LNCAP (cell line): ENCODE results near the gene PRSS12.
A peak's percentile ranks its signal among the peaks of the same experiment; 100 is the strongest.

Source experiments
- TF ChIP-seq, protein P1 (sequence below): fragments of 450-650 bp; IDR thresholded peaks from 2 replicates; pipeline ENCODE4 v1.5.1; 2017; ENCODE audit warnings: mild to moderate bottlenecking

PRSS12 gene

DNA sequence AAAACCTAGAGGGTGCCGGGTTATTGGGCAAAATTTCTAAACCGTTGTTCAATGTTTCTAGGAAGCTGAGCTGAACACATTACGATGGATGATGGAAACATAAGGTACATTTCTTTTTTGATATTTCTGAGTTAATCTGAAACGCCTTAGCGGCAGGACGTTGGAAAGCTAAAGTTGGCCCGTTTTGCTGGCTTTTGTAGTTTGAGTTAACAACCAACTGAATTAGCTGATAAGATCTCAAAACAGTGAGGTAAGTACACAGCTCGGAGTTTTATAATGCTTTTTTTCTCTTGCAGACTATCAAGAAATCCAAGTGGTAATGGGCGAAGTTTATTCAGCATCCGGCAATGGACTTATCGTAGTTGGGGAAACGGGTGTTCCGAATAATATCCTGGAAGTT lies 73.5 kb downstream of the PRSS12 start:
- TF ChIP-seq, protein P1, sequence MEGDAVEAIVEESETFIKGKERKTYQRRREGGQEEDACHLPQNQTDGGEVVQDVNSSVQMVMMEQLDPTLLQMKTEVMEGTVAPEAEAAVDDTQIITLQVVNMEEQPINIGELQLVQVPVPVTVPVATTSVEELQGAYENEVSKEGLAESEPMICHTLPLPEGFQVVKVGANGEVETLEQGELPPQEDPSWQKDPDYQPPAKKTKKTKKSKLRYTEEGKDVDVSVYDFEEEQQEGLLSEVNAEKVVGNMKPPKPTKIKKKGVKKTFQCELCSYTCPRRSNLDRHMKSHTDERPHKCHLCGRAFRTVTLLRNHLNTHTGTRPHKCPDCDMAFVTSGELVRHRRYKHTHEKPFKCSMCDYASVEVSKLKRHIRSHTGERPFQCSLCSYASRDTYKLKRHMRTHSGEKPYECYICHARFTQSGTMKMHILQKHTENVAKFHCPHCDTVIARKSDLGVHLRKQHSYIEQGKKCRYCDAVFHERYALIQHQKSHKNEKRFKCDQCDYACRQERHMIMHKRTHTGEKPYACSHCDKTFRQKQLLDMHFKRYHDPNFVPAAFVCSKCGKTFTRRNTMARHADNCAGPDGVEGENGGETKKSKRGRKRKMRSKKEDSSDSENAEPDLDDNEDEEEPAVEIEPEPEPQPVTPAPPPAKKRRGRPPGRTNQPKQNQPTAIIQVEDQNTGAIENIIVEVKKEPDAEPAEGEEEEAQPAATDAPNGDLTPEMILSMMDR, result no peak

DNA sequence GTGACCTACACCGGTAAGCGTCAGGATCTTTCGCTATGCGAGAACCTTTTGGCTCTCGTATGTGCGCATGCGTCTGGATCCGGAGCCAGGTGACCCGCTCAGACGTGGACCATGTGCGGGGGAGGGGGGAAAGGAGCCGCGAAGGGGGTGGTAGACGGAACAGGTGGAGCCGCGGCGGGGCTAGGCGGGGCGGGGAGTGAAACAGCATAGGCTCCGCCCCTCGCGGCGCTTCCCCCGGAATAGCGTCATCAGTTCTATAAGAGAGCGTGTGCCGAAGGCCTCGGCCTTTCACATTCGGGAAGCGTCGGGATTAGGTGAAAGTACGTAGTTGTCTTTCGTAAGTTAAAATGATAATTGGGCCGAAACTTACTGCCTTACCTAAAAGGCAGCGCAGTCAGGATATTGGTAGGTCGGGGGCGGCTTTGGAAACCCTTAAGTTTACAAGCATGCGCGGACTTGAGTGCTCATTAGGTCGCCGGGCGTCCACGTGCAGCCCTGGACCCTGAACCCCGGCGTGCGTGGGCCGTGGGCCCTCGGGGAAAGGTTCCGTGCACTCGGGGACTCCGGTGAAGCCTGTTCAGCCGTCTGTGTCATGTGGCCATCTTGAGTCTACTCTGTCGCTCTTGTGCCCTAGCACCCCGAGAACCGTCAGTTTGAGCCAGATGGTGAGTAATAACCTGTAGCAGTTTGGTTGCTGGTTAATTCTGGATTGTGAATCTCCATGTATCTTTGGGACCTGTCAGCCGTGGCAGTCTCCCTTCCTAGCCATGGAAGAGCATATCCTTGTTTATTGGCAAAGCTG lies 74.1 kb downstream of the PRSS12 start:
- TF ChIP-seq, protein P1, result no peak

DNA sequence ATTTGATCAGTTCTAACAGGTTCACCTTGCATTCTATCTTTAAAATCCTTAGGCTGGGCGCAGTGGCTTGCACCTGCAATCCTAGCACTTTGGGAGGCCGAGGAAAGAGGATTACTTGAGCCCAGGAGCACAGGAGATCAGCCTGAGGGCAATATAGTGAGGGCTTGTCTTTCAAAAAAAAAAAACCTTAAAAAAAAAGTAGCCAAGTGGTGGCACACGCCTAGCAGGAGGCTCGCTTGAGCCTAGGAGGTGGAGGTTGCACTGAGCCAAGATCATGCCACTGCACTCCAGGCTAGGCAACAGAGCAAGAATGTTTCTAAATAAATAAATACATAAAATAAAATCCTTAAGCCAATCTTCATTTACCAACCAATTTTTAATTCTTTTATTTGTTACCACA lies 75.6 kb downstream of the PRSS12 start:
- TF ChIP-seq, protein P1, result no peak

DNA sequence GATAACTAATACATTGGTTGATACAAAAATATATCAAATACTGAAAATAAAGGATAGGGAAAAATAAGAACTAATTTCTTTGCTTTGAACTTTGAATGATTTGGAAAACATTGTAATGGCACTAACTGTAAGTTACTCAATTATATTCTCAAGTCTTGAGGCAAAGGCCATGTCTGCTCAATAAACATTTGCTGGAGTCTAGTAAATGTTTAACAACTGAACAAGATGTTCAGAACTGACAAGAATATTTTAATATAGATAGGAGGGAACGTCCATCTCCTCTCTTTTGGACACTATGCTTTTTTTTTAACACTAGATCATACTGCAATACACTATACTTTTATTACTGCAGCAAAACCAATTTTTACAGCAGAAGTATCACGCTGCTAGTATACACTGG lies 76.2 kb downstream of the PRSS12 start:
- TF ChIP-seq, protein P1, result no peak

DNA sequence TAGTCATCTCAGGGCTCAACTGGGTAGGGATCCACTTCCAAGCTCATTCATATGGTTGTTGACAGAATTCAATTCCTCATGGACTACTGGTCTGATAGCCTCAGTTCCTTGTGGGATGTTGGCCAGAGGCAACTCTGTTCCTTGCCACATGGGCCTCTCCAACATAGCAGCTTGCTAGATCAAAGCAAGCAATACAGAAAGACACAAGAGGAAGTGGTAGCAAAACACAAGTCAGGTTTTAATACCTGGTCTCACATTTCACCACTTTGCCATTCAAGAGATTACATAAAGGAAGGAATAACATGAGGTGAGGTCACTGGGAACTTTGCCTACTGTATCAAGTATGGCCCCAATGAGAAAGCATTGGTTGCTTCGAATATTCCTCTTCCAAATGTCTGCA lies 79.2 kb downstream of the PRSS12 start:
- TF ChIP-seq, protein P1, result no peak

DNA sequence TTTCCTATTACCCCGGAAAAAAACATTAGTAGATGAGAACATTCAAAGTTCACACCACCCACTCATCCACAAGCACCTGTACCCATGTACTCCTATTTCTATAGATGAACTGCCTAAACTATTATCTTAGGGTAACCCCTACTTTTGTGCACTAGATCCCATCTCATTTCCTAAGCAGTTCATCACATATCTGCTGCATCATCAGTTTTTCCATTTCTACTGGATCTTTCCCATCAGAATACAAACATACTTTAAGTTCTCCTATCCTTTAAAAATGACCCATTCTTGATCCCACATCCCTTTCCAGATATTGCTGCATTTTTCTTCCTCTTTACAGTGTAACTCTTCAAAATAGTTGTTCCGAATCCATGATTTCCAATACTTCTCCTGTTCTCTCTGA lies 81.0 kb downstream of the PRSS12 start:
- TF ChIP-seq, protein P1, result no peak

DNA sequence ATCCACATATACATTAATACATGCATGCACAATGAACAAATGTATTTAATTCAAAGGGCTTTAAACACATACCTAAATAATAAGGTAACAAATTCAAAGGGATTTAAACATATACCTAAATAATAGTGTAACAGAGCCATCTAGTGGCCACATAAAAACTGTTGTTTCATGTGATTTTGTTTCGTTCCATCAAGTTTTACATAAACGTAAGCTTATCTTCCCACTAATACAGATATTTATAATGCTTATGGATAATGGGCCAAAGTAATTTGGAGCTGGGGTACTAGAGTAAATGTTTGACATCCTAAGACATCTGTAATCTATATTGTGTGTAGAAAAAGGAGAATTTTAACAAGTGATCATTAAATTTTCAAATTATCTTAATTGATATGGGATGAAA lies 82.3 kb downstream of the PRSS12 start:
- TF ChIP-seq, protein P1, result peak; percentile 58

DNA sequence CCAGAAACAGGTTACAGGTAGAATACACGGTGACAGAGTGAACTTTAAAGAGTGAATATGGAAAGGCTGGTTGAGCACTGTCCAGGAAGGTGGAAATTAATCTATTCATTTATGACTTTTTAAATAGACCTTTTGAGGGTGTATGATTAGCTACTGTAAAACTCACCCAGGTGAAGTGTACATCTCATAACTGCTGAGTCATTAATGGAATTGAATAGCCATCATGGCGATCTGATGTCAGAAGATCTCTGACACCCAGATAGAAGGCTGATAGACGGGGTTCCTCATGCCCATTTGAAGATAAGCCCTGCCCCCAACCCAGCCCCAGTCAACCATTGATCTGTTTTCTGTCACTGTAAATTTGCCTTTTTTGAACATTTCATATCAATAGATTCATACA lies 84.0 kb downstream of the PRSS12 start:
- TF ChIP-seq, protein P1, result no peak
